Hepatocyte (in vitro differentiated cells): ENCODE measurements around the gene LDLRAD3. TPM values are rescaled to one million over a fixed set of nuclear protein-coding genes. Genes with fewer than 3 reads are reported as not detected.

ENCODE experiments used
- DNase-seq: peaks from one replicate; pipeline ENCODE4 v3.0.0-alpha.2; 2016; ENCODE audit warnings: low spot score
- H2AFZ ChIP-seq: fragments of 200-600 bp; sonication (generic); 2 replicates; pipeline ENCODE4 v1.6.0; 2016; ENCODE audit warnings: antibody characterized with exemption, mild to moderate bottlenecking
- H3K27ac ChIP-seq: fragments of 200-600 bp; sonication (generic); 2 replicates; pipeline ENCODE4 v1.5.1; 2016; ENCODE audit warnings: mild to moderate bottlenecking
- H3K27me3 ChIP-seq: fragments of 200-600 bp; sonication (generic); 2 replicates; pipeline ENCODE4 v1.6.1; 2016
- H3K36me3 ChIP-seq: fragments of 200-600 bp; sonication (generic); replicated peaks from 2 replicates; pipeline ENCODE4 v1.5.1; 2016; ENCODE audit warnings: low read depth; ENCODE audit not compliant: insufficient read depth
- H3K4me1 ChIP-seq: fragments of 200-600 bp; sonication (generic); 2 replicates; pipeline ENCODE4 v1.5.1; 2016; ENCODE audit warnings: mild to moderate bottlenecking, moderate library complexity; ENCODE audit not compliant: insufficient read depth
- H3K4me2 ChIP-seq: fragments of 200-600 bp; sonication (generic); 2 replicates; pipeline ENCODE4 v1.6.0; 2016
- H3K4me3 ChIP-seq: fragments of 200-600 bp; sonication (generic); 2 replicates; pipeline ENCODE4 v1.5.1; 2016; ENCODE audit warnings: mild to moderate bottlenecking
- H3K79me2 ChIP-seq: fragments of 200-600 bp; sonication (generic); 2 replicates; pipeline ENCODE4 v1.6.0; 2017; ENCODE audit warnings: mild to moderate bottlenecking
- H3K9me2 ChIP-seq: fragments of 200-600 bp; sonication (generic); replicated peaks from 2 replicates; pipeline ENCODE4 v1.6.0; 2017; ENCODE audit warnings: mild to moderate bottlenecking; ENCODE audit not compliant: insufficient read depth
- H3K9me3 ChIP-seq: fragments of 200-600 bp; sonication (generic); 2 replicates; pipeline ENCODE4 v1.5.1; 2016; ENCODE audit warnings: low read depth, mild to moderate bottlenecking
- H4K20me1 ChIP-seq: fragments of 200-600 bp; sonication (generic); 2 replicates; pipeline ENCODE4 v1.6.0; 2016; ENCODE audit warnings: mild to moderate bottlenecking; ENCODE audit not compliant: insufficient read depth, poor library complexity, severe bottlenecking
- EZH2 ChIP-seq: fragments of 200-600 bp; sonication (generic); IDR thresholded peaks from 2 replicates; pipeline ENCODE4 v1.6.1; 2016; ENCODE audit warnings: antibody characterized with exemption, mild to moderate bottlenecking, borderline replicate concordance
- EZH2phosphoT487 ChIP-seq: fragments of 200-600 bp; sonication (generic); IDR thresholded peaks from one replicate; pipeline ENCODE4 v1.6.1; 2018; ENCODE audit warnings: antibody characterized with exemption, mild to moderate bottlenecking, low read depth, moderate library complexity; ENCODE audit not compliant: unreplicated experiment, severe bottlenecking
- WGBS: methylation state at CpG from one replicate; pipeline ENCODE4 v1.1.6; 2016; ENCODE audit warnings: low lambda C conversion rate; ENCODE audit errors: missing lambda C conversion rate; 5-methylcytosine and 5-hydroxymethylcytosine counted together
- polyA plus RNA-seq: library from polyadenylated mRNA; unstranded; fragments of >200 nt; fragmentation: Nextera tagmentation; extraction: Ambion mirVana; gene quantifications from 2 replicates; pipeline ENCODE4 v1.2.1, GENCODE V29; 2016
- total RNA-seq: library from RNA; depleted of rRNA; stranded (reverse); fragments of >200 nt; gene quantifications from 2 replicates; pipeline ENCODE4 v1.2.3, GENCODE V29; 2014
- TF ChIP-seq, protein P1 (sequence below): fragments of 200-600 bp; sonication (generic); IDR thresholded peaks from 2 replicates; pipeline ENCODE4 v1.5.1; 2016; ENCODE audit warnings: antibody characterized with exemption, mild to moderate bottlenecking; ENCODE audit not compliant: poor library complexity

Gene LDLRAD3
- total and polyA plus RNA-seq, 2 experiments from 2014 or later, result 12.2 TPM

DNA sequence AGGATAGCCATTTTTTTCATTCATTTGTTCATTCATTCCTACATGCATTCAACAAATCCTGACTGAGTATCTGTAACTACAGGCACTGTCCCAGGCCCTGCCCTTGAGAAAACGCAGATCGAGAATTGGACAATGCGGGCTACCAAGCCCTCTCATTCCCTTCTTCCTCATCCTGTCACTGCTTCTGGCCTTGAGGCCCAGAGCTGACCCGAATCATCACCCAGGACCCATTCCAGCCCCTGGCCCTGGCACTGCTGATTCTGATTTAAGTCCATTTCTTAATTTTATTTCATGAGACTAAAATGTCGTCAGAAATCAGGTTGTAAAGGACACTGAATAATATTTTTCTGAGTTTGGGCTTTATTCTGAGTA lies 321.1 kb downstream of the LDLRAD3 start:
- no peaks in the 10 kb centered on the region for H4K20me1 ChIP-seq
- H3K4me3 ChIP-seq, result no peak overlapping the region
- H3K9me3 ChIP-seq, result no peaks in the 10 kb centered on the region
- DNase-seq, result no peak
- H3K79me2 ChIP-seq, result no peaks in the 10 kb centered on the region
- H3K27ac ChIP-seq, result no peak overlapping the region
- H3K9me2 ChIP-seq, result no peaks in the 10 kb centered on the region
- WGBS, result 95% methylated on average over 5 of the region's 5 CpGs
- no peak overlapping the region for H3K4me2 ChIP-seq
- TF ChIP-seq EZH2 (no peak), EZH2phosphoT487 (no peak)
- TF ChIP-seq, protein P1, sequence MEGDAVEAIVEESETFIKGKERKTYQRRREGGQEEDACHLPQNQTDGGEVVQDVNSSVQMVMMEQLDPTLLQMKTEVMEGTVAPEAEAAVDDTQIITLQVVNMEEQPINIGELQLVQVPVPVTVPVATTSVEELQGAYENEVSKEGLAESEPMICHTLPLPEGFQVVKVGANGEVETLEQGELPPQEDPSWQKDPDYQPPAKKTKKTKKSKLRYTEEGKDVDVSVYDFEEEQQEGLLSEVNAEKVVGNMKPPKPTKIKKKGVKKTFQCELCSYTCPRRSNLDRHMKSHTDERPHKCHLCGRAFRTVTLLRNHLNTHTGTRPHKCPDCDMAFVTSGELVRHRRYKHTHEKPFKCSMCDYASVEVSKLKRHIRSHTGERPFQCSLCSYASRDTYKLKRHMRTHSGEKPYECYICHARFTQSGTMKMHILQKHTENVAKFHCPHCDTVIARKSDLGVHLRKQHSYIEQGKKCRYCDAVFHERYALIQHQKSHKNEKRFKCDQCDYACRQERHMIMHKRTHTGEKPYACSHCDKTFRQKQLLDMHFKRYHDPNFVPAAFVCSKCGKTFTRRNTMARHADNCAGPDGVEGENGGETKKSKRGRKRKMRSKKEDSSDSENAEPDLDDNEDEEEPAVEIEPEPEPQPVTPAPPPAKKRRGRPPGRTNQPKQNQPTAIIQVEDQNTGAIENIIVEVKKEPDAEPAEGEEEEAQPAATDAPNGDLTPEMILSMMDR, result no peak
- H2AFZ ChIP-seq, result no peak overlapping the region
- peaks cover 3% of the 10 kb centered on the region for H3K27me3 ChIP-seq
- H3K36me3 ChIP-seq, result no peaks in the 10 kb centered on the region
- H3K4me1 ChIP-seq, result no peaks in the 10 kb centered on the region

- H3K79me2 ChIP-seq, result no peaks in the 10 kb centered on the region
- H4K20me1 ChIP-seq, result no peaks in the 10 kb centered on the region
- no peak overlapping the region for H2AFZ ChIP-seq
- H3K4me3 ChIP-seq, result no peak overlapping the region
- H3K36me3 ChIP-seq, result no peaks in the 10 kb centered on the region
- TF ChIP-seq EZH2 (no peak), EZH2phosphoT487 (no peak)
- TF ChIP-seq, protein P1, result peak; percentile 89
- 35% methylated on average over 13 of the region's 13 CpGs for WGBS
- H3K27ac ChIP-seq, result no peak overlapping the region
- no peak overlapping the region for H3K4me2 ChIP-seq
- H3K9me3 ChIP-seq, result no peaks in the 10 kb centered on the region
- no peaks in the 10 kb centered on the region for H3K9me2 ChIP-seq
- peaks cover 3% of the 10 kb centered on the region for H3K27me3 ChIP-seq
- peak; percentile 70 for DNase-seq
- no peaks in the 10 kb centered on the region for H3K4me1 ChIP-seq
Measured at GRCh38 chr11:36265793-36266628, 322.1 kb downstream of the LDLRAD3 start.

- no peak for DNase-seq
- Histone ChIP-seq H3K4me2 (no peak overlapping the region), H2AFZ (no peak overlapping the region), H3K9me2 (no peaks in the 10 kb centered on the region), H4K20me1 (no peaks in the 10 kb centered on the region), H3K79me2 (no peaks in the 10 kb centered on the region), H3K4me1 (no peaks in the 10 kb centered on the region), H3K27ac (no peak overlapping the region), H3K27me3 (peaks cover 3% of the 10 kb centered on the region), H3K4me3 (no peak overlapping the region), H3K9me3 (no peaks in the 10 kb centered on the region), H3K36me3 (no peaks in the 10 kb centered on the region)
- TF ChIP-seq EZH2phosphoT487 (no peak), EZH2 (no peak)
- TF ChIP-seq, protein P1, result no peak
- WGBS, result 63% methylated on average over 5 of the region's 5 CpGs
Measured at GRCh38 chr11:36266767-36267166, 322.9 kb downstream of the LDLRAD3 start.
